SU-DHL-6 (cell line): ENCODE results near the gene SLC12A7.

Experiments
- H2AFZ ChIP-seq: fragments of 200-600 bp; sonication (generic); 2 replicates; pipeline ENCODE4 v1.6.1; 2014; ENCODE audit warnings: low read depth, mild to moderate bottlenecking, moderate library complexity, mixed read lengths, antibody characterized with exemption, low read length; ENCODE audit not compliant: severe bottlenecking
- H3F3A ChIP-seq: fragments of 200-600 bp; shearing (Covaris generic); 2 replicates; pipeline ENCODE4 v1.6.0; 2016; ENCODE audit warnings: antibody characterized with exemption, mild to moderate bottlenecking; ENCODE audit not compliant: insufficient read depth
- H3K27ac ChIP-seq: fragments of 200-600 bp; sonication (generic); 2 replicates; pipeline ENCODE4 v1.5.1; 2016; ENCODE audit warnings: low read depth, mild to moderate bottlenecking, low read length, moderate library complexity, mixed read lengths
- H3K27me3 ChIP-seq: fragments of 200-600 bp; sonication (generic), shearing (Covaris generic); 2 replicates; pipeline ENCODE4 v1.6.0; 2014; ENCODE audit warnings: mild to moderate bottlenecking, low read length
- H3K36me3 ChIP-seq: fragments of 200-600 bp; sonication (generic); 2 replicates; pipeline ENCODE4 v1.6.1; 2014; ENCODE audit warnings: mild to moderate bottlenecking, low read length, mixed read lengths
- H3K4me2 ChIP-seq: fragments of 300-600, 200-600 bp; shearing (Covaris generic), sonication (generic); 2 replicates; pipeline ENCODE4 v1.6.0; 2014; ENCODE audit warnings: low read length, low read depth, mild to moderate bottlenecking; ENCODE audit not compliant: poor library complexity, severe bottlenecking
- H3K4me3 ChIP-seq: fragments of 200-600 bp; sonication (generic); 2 replicates; pipeline ENCODE4 v1.5.1; 2014; ENCODE audit warnings: antibody characterized with exemption, low read length, mild to moderate bottlenecking, mixed read lengths; ENCODE audit not compliant: insufficient read depth, poor library complexity, severe bottlenecking
- H3K79me2 ChIP-seq: fragments of 200-600 bp; sonication (generic); 2 replicates; pipeline ENCODE4 v1.6.1; 2014; ENCODE audit warnings: mild to moderate bottlenecking, low read length, moderate library complexity; ENCODE audit not compliant: insufficient read depth
- H3K9ac ChIP-seq: fragments of 200-600 bp; sonication (generic); 2 replicates; pipeline ENCODE4 v1.7.0; 2014; ENCODE audit warnings: mild to moderate bottlenecking, low read length
- H3K9me2 ChIP-seq: fragments of 200-600 bp; sonication (generic); replicated peaks from 2 replicates; pipeline ENCODE4 v1.6.1; 2014; ENCODE audit warnings: low read length; ENCODE audit not compliant: insufficient read depth
- H3K9me3 ChIP-seq: fragments of 200-600 bp; sonication (generic); 2 replicates; pipeline ENCODE4 v1.6.1; 2014; ENCODE audit warnings: low read length, mixed read lengths; ENCODE audit not compliant: insufficient read depth
- H4K20me1 ChIP-seq: fragments of 200-600 bp; sonication (generic); 2 replicates; pipeline ENCODE4 v1.6.1; 2014; ENCODE audit warnings: low read depth, mild to moderate bottlenecking, antibody characterized with exemption, low read length, moderate library complexity, mixed read lengths
- EZH2phosphoT487 ChIP-seq: fragments of 200-600 bp; sonication (generic), shearing (Covaris generic); conservative IDR thresholded peaks from 2 replicates; pipeline ENCODE4 v1.6.1; 2018; ENCODE audit warnings: mild to moderate bottlenecking, antibody characterized with exemption, low read length, moderate library complexity, mixed read lengths
- TF ChIP-seq, protein P1 (sequence below): fragments of 200-600 bp; sonication (generic); IDR thresholded peaks from one replicate; pipeline ENCODE4 v1.5.1; 2017; ENCODE audit warnings: antibody characterized with exemption, mild to moderate bottlenecking, low read length, moderate library complexity; ENCODE audit not compliant: insufficient read depth, poor library complexity, severe bottlenecking

The SLC12A7 gene

DNA sequence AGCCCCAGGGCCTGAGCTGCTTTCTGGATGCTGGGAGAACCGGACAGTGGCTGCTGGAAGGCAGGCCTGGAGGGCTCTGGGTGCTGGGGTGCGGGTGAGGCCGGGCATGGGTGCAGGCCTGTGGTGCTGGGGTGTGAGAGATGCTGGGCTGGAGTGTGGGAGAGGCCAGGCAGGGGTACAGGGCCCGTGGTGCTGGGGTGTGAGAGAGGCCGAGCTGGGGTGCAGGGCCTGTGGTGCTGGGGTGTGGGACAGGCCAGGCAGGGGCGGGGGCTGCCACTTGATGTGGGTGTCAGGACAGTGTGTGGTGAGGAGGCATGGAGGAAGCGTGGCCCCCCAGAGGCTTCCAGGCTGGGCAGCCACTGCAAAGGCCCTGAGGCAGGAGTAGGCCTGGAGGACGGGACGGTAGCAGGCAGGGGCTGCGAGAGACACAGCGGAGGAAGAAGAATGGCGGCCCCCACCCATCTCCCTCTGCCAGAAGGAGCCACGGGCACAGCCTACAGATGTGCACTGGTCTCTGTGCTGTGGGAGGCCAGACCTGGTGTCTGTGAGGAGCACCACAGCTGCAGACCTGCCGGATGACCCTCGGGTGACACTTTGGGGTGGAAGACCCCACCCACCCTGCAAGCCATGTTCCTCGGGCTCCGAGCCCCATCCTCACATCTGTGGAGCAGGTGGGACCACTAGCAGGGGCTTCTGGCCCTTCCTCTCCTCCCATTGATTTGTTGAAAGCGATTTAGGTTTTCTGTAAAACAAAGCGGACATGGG is 94.0 kb downstream of the SLC12A7 start:
- Histone ChIP-seq H3K9me3 (no peaks in the 10 kb centered on the region), H3K27me3 (no peaks in the 10 kb centered on the region), H3K9me2 (no peaks in the 10 kb centered on the region), H2AFZ (no peak overlapping the region), H3K4me2 (no peak overlapping the region), H3K36me3 (no peaks in the 10 kb centered on the region), H3K4me3 (no peak overlapping the region), H3K79me2 (no peaks in the 10 kb centered on the region), H4K20me1 (no peaks in the 10 kb centered on the region), H3F3A (no peaks in the 10 kb centered on the region), H3K27ac (no peak overlapping the region), H3K9ac (no peak overlapping the region)
- no peak for TF ChIP-seq EZH2phosphoT487
- TF ChIP-seq, protein P1, sequence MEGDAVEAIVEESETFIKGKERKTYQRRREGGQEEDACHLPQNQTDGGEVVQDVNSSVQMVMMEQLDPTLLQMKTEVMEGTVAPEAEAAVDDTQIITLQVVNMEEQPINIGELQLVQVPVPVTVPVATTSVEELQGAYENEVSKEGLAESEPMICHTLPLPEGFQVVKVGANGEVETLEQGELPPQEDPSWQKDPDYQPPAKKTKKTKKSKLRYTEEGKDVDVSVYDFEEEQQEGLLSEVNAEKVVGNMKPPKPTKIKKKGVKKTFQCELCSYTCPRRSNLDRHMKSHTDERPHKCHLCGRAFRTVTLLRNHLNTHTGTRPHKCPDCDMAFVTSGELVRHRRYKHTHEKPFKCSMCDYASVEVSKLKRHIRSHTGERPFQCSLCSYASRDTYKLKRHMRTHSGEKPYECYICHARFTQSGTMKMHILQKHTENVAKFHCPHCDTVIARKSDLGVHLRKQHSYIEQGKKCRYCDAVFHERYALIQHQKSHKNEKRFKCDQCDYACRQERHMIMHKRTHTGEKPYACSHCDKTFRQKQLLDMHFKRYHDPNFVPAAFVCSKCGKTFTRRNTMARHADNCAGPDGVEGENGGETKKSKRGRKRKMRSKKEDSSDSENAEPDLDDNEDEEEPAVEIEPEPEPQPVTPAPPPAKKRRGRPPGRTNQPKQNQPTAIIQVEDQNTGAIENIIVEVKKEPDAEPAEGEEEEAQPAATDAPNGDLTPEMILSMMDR = no peak

DNA sequence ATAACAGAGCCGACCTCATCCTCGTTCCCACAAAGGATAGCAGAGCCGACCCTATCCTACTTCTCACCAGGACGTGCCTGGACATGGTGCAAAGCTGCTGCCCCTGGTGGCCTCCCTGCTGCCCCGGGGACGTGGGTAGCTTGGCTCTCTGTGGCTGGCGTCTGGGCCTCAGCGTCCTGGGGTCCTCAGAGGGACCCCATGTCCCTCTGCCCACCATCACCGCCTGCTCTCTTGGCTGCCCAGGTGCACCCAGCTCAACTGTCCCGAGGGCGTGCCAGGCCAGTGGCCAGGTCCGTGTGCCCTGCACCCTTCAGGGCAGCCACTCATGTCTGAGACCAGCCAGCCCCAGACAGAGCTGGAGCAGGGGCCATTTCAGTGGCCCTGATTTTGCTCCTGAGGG is 94.8 kb downstream of the SLC12A7 start:
- Histone ChIP-seq H2AFZ (no peak overlapping the region), H3K9ac (no peak overlapping the region), H3K9me2 (no peaks in the 10 kb centered on the region), H3K4me2 (no peak overlapping the region), H3K27me3 (no peaks in the 10 kb centered on the region), H3F3A (no peaks in the 10 kb centered on the region), H4K20me1 (no peaks in the 10 kb centered on the region), H3K79me2 (no peaks in the 10 kb centered on the region), H3K9me3 (no peaks in the 10 kb centered on the region), H3K36me3 (no peaks in the 10 kb centered on the region), H3K27ac (no peak overlapping the region), H3K4me3 (no peak overlapping the region)
- TF ChIP-seq, protein P1 = no peak
- no peak for TF ChIP-seq EZH2phosphoT487

DNA sequence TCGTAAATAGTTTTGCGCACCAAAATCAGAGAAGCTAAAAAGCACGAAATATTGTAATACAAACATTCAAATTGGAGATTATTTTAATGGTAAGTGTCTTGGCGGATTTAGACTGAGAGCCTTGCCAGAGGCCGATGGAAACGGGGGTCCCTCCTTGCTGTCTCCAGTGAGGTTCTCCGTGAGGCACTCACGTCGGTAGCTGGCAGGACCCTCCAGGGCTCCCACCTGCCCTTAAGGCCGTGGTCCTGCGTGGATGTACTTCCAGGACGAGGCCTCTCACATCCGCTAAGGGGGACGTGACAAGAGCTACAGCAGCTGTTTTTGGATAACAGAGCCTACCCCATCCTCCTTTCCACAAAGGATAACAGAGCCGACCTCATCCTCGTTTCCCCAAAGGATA is 95.4 kb downstream of the SLC12A7 start:
- no peaks in the 10 kb centered on the region for H3F3A ChIP-seq
- H3K9me2 ChIP-seq = no peaks in the 10 kb centered on the region
- H3K79me2 ChIP-seq = no peaks in the 10 kb centered on the region
- H3K27ac ChIP-seq = no peak overlapping the region
- no peaks in the 10 kb centered on the region for H3K27me3 ChIP-seq
- TF ChIP-seq EZH2phosphoT487 = no peak
- TF ChIP-seq, protein P1 = no peak
- H3K4me3 ChIP-seq = no peak overlapping the region
- no peak overlapping the region for H2AFZ ChIP-seq
- no peak overlapping the region for H3K9ac ChIP-seq
- H3K9me3 ChIP-seq = no peaks in the 10 kb centered on the region
- no peak overlapping the region for H3K4me2 ChIP-seq
- no peaks in the 10 kb centered on the region for H4K20me1 ChIP-seq
- H3K36me3 ChIP-seq = no peaks in the 10 kb centered on the region
